ENCODE measurements around the gene VAV1.

The VAV1 gene

DNA sequence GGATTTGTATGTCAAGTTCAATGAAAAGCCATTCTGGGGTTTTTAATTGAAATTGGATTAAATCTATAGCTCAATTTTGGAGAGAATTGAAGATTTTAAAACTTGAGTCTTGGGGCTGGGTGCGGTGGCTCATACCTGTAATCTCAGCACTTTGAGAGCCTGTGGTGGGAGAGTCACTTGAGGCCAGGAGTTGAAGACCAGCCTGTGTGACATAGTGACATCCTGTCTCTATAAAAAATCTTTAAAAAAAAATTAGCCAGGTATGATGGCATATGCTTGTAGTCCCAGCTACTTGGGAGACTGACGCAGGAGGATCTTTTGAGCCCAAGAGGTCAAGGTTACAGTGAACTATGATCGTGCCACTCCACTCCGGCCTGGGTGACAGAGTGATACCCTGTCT, 41.2 kb downstream of the VAV1 start:
- no peaks in the 10 kb centered on the region for H3K27me3 ChIP-seq (replicated peaks; ENCODE audit: insufficient read depth, low read length)
- H2AFZ ChIP-seq (ENCODE audit: low read length), result no peak overlapping the region
- H3K9ac ChIP-seq (ENCODE audit: low read length), result no peak overlapping the region
- no peaks in the 10 kb centered on the region for H3K4me1 ChIP-seq (ENCODE audit: low read length)
- no peaks in the 10 kb centered on the region for H4K20me1 ChIP-seq (ENCODE audit: insufficient read depth, low read length)
- H3K36me3 ChIP-seq (replicated peaks; ENCODE audit: insufficient read depth, low read length), result no peaks in the 10 kb centered on the region
- no peak overlapping the region for H3K4me3 ChIP-seq (ENCODE audit: low read length)
- no peak overlapping the region for H3K27ac ChIP-seq (ENCODE audit: low read length)
- no peak for TF ChIP-seq CTCF (IDR thresholded peaks at IDR 0.05; ENCODE audit: low read length)
- TF ChIP-seq EZH2phosphoT487 (IDR thresholded peaks at IDR 0.05; ENCODE audit: low read length), result no peak
- TF ChIP-seq EZH2 (optimal IDR thresholded peaks at IDR 0.05; ENCODE audit: low read depth, low read length), result no peak
- H3K9me2 ChIP-seq (replicated peaks; ENCODE audit: insufficient read depth, low read length), result no peaks in the 10 kb centered on the region
- no peak for DNase-seq
- no peaks in the 10 kb centered on the region for H3K9me3 ChIP-seq (replicated peaks; ENCODE audit: insufficient read depth, low read length)
- H3K79me2 ChIP-seq (ENCODE audit: low read length), result peaks cover 100% of the 10 kb centered on the region
- no peak overlapping the region for H3K4me2 ChIP-seq (ENCODE audit: low read depth, low read length)
- H3F3A ChIP-seq (ENCODE audit: insufficient read depth, low read length), result 0 out of 2 replicates have a peak, but pooled peaks cover 2% of the 10 kb centered on the region

- Histone ChIP-seq H3K36me3 (replicated peaks; ENCODE audit: insufficient read depth, low read length) (0 out of 2 replicates have a peak, but pooled peaks cover 2% of the 10 kb centered on the region), H3F3A (ENCODE audit: insufficient read depth, low read length) (no peaks in the 10 kb centered on the region), H3K9me3 (replicated peaks; ENCODE audit: insufficient read depth, low read length) (no peaks in the 10 kb centered on the region), H3K9me2 (replicated peaks; ENCODE audit: insufficient read depth, low read length) (no peaks in the 10 kb centered on the region), H3K27me3 (replicated peaks; ENCODE audit: insufficient read depth, low read length) (no peaks in the 10 kb centered on the region), H3K4me1 (ENCODE audit: low read length) (no peaks in the 10 kb centered on the region), H2AFZ (ENCODE audit: low read length) (no peak overlapping the region), H3K27ac (ENCODE audit: low read length) (no peak overlapping the region), H3K9ac (ENCODE audit: low read length) (no peak overlapping the region), H3K4me3 (ENCODE audit: low read length) (no peak overlapping the region), H4K20me1 (ENCODE audit: insufficient read depth, low read length) (no peaks in the 10 kb centered on the region), H3K79me2 (ENCODE audit: low read length) (peaks cover 96% of the 10 kb centered on the region), H3K4me2 (ENCODE audit: low read depth, low read length) (no peak overlapping the region)
- DNase-seq, result no peak
- no peak for TF ChIP-seq EZH2phosphoT487 (IDR thresholded peaks at IDR 0.05; ENCODE audit: low read length)
- TF ChIP-seq EZH2 (optimal IDR thresholded peaks at IDR 0.05; ENCODE audit: low read depth, low read length), result no peak
- TF ChIP-seq CTCF (IDR thresholded peaks at IDR 0.05; ENCODE audit: low read length), result no peak
Measured at GRCh38 chr19:6817179-6817578, 44.7 kb downstream of the VAV1 start.

DNA sequence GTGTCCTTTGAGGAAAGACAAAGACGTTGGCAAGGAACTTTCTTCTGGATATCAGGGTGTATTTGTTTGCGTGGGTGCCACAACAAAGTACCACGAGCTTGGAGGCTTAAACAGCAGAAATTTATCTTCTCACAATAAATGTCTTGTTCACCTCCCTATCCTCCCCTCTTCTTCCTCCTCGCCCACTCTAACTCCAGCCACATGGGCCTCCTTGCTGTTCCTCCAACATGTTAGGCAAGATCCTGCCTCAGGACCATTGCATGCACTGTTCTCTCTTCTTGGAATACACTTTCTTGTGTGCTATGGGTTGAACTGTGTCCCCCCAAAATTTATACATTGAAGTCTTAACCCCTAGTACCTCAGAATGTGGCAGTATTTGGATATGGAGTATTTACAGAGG, 45.7 kb downstream of the VAV1 start:
- H3K9me2 ChIP-seq (replicated peaks; ENCODE audit: insufficient read depth, low read length), result no peaks in the 10 kb centered on the region
- no peak overlapping the region for H2AFZ ChIP-seq (ENCODE audit: low read length)
- H4K20me1 ChIP-seq (ENCODE audit: insufficient read depth, low read length), result no peaks in the 10 kb centered on the region
- TF ChIP-seq CTCF (IDR thresholded peaks at IDR 0.05; ENCODE audit: low read length) (no peak), EZH2phosphoT487 (IDR thresholded peaks at IDR 0.05; ENCODE audit: low read length) (no peak), EZH2 (optimal IDR thresholded peaks at IDR 0.05; ENCODE audit: low read depth, low read length) (no peak)
- peaks cover 88% of the 10 kb centered on the region for H3K79me2 ChIP-seq (ENCODE audit: low read length)
- no peaks in the 10 kb centered on the region for H3K27me3 ChIP-seq (replicated peaks; ENCODE audit: insufficient read depth, low read length)
- no peaks in the 10 kb centered on the region for H3F3A ChIP-seq (ENCODE audit: insufficient read depth, low read length)
- no peaks in the 10 kb centered on the region for H3K4me1 ChIP-seq (ENCODE audit: low read length)
- no peak overlapping the region for H3K27ac ChIP-seq (ENCODE audit: low read length)
- 0 out of 2 replicates have a peak, but pooled peaks cover 2% of the 10 kb centered on the region for H3K36me3 ChIP-seq (replicated peaks; ENCODE audit: insufficient read depth, low read length)
- no peaks in the 10 kb centered on the region for H3K9me3 ChIP-seq (replicated peaks; ENCODE audit: insufficient read depth, low read length)
- H3K9ac ChIP-seq (ENCODE audit: low read length), result no peak overlapping the region
- H3K4me3 ChIP-seq (ENCODE audit: low read length), result no peak overlapping the region
- no peak overlapping the region for H3K4me2 ChIP-seq (ENCODE audit: low read depth, low read length)
- no peak for DNase-seq

Measured in MM.1S (cell line).